GM23338 (cell line): ENCODE data around the gene CCDC6. TPM values are rescaled to one million over a fixed set of nuclear protein-coding genes. Genes with fewer than 3 reads are reported as not detected.

Experiments used
- ATAC-seq: fragments of 200-7000 bp; cut with Tn5 transposase; 3 replicates; pipeline ENCODE4 v1.9.1; 2020
- DNase-seq: peaks from one replicate; pipeline ENCODE4 v3.0.0-alpha.2; 2015; ENCODE audit warnings: low spot score
- H2AFZ ChIP-seq: fragments of 200-600 bp; sonication (generic); 2 replicates; pipeline ENCODE4 v1.8.0; 2016; ENCODE audit warnings: antibody characterized with exemption, mild to moderate bottlenecking, moderate library complexity
- H3F3A ChIP-seq: fragments of 200-600 bp; sonication (generic); replicated peaks from 2 replicates; pipeline ENCODE4 v1.8.0; 2017; ENCODE audit warnings: antibody characterized with exemption, mixed run types, low read depth
- H3K27ac ChIP-seq: fragments of 200-600 bp; sonication (generic); 2 replicates; pipeline ENCODE4 v1.6.1; 2016; ENCODE audit warnings: low read depth
- H3K27me3 ChIP-seq: fragments of 200-600 bp; sonication (generic); 2 replicates; pipeline ENCODE4 v1.8.0; 2016; ENCODE audit warnings: mild to moderate bottlenecking, mixed run types, moderate library complexity; ENCODE audit not compliant: insufficient read depth
- H3K36me3 ChIP-seq: fragments of 200-600 bp; sonication (generic); 2 replicates; pipeline ENCODE4 v1.8.0; 2016; ENCODE audit warnings: mild to moderate bottlenecking; ENCODE audit not compliant: insufficient read depth
- H3K4me1 ChIP-seq: fragments of 200-600 bp; sonication (generic); 2 replicates; pipeline ENCODE4 v1.8.0; 2016; ENCODE audit warnings: mild to moderate bottlenecking, moderate library complexity; ENCODE audit not compliant: insufficient read depth
- H3K4me2 ChIP-seq: fragments of 200-600 bp; sonication (generic); 2 replicates; pipeline ENCODE4 v1.7.1; 2017; ENCODE audit warnings: mixed run types
- H3K4me3 ChIP-seq: fragments of 200-600 bp; sonication (generic); 2 replicates; pipeline ENCODE4 v1.6.1; 2016; ENCODE audit warnings: mixed run types
- H3K79me2 ChIP-seq: fragments of 200-600 bp; sonication (generic); replicated peaks from 2 replicates; pipeline ENCODE4 v1.8.0; 2017; ENCODE audit warnings: mild to moderate bottlenecking; ENCODE audit not compliant: insufficient read depth
- H3K9me2 ChIP-seq: fragments of 200-600 bp; sonication (generic); 2 replicates; pipeline ENCODE4 v1.8.0; 2017; ENCODE audit not compliant: insufficient read depth
- H4K20me1 ChIP-seq: fragments of 200-600 bp; sonication (generic); replicated peaks from 2 replicates; pipeline ENCODE4 v1.8.0; 2017; ENCODE audit warnings: mild to moderate bottlenecking; ENCODE audit not compliant: insufficient read depth
- H3K27ac Mint-ChIP-seq: 2 replicates; pipeline ENCODE4 v1.8.0; 2020; ENCODE audit warnings: inconsistent platforms, mild to moderate bottlenecking, moderate library complexity, mixed read lengths
- H3K27me3 Mint-ChIP-seq: 3 replicates; pipeline ENCODE4 v1.8.0; 2022; ENCODE audit warnings: low read depth, mild to moderate bottlenecking, moderate library complexity, mixed read lengths, inconsistent platforms; ENCODE audit not compliant: insufficient read depth, poor library complexity
- H3K36me3 Mint-ChIP-seq: 3 replicates; pipeline ENCODE4 v1.8.0; 2021; ENCODE audit warnings: low read depth, mild to moderate bottlenecking, inconsistent platforms, moderate library complexity, mixed read lengths
- H3K4me1 Mint-ChIP-seq: 3 replicates; pipeline ENCODE4 v1.8.0; 2020; ENCODE audit warnings: mild to moderate bottlenecking, inconsistent platforms, mixed read lengths
- H3K4me3 Mint-ChIP-seq: 3 replicates; pipeline ENCODE4 v1.8.0; 2021; ENCODE audit warnings: moderate library complexity, mild to moderate bottlenecking, inconsistent platforms, mixed read lengths
- H3K9me3 Mint-ChIP-seq: 3 replicates; pipeline ENCODE4 v1.8.0; 2020; ENCODE audit warnings: moderate library complexity, mild to moderate bottlenecking, inconsistent platforms, mixed read lengths
- CREB1 ChIP-seq: fragments of 250-450 bp; sonication (Bioruptor Pico); IDR thresholded peaks from 2 replicates; pipeline ENCODE4 v1.5.0; 2020; ENCODE audit warnings: low read depth, mild to moderate bottlenecking, moderate library complexity
- CTCF ChIP-seq, 2 experiments: fragments of 200-600 bp in 1 of 2; sonication (generic) in 1 of 2; conservative IDR thresholded peaks; 2 replicates each; pipeline versions ENCODE4 v1.5.1 to v1.6.1; 2016 to 2017; ENCODE audit warnings: antibody characterized with exemption in 2 of 2, low read depth in 2 of 2, mild to moderate bottlenecking in 2 of 2, moderate library complexity in 1 of 2
- EZH2 ChIP-seq: fragments of 200-600 bp; sonication (generic); IDR thresholded peaks from one replicate; pipeline ENCODE4 v1.8.0; 2017; ENCODE audit warnings: antibody characterized with exemption, mild to moderate bottlenecking, low read depth; ENCODE audit not compliant: unreplicated experiment
- EZH2phosphoT487 ChIP-seq: fragments of 200-600 bp; sonication (generic); IDR thresholded peaks from one replicate; pipeline ENCODE4 v1.8.1; 2018; ENCODE audit warnings: antibody characterized with exemption; ENCODE audit not compliant: unreplicated experiment
- STAT1 ChIP-seq: IDR thresholded peaks from one replicate; pipeline ENCODE4 v1.6.1; 2016; ENCODE audit warnings: antibody characterized with exemption; ENCODE audit not compliant: unreplicated experiment
- ZNF114 ChIP-seq: fragments of 250-450 bp; sonication (Bioruptor Pico); IDR thresholded peaks from 2 replicates; pipeline ENCODE4 v1.5.0; 2020; ENCODE audit warnings: mild to moderate bottlenecking, moderate library complexity
- ZNF331 ChIP-seq: fragments of 250-450 bp; sonication (Bioruptor Pico); IDR thresholded peaks from 2 replicates; pipeline ENCODE4 v1.5.0; 2020; ENCODE audit warnings: low read depth, mild to moderate bottlenecking, moderate library complexity
- polyA plus RNA-seq: library from polyadenylated mRNA; unstranded; fragments of >200 nt; fragmentation: Nextera tagmentation; extraction: Ambion mirVana; gene quantifications from 2 replicates; pipeline ENCODE4 v1.2.1, GENCODE V29; 2016
- total RNA-seq: library from RNA; depleted of rRNA; stranded (reverse); fragments of >200 nt; shearing (Covaris generic); gene quantifications from 2 replicates; pipeline ENCODE4 v1.2.3, GENCODE V29; 2014
- TF ChIP-seq, protein P1 (sequence below): IDR thresholded peaks from one replicate; pipeline ENCODE4 v1.6.1; 2018; ENCODE audit warnings: antibody characterized with exemption; ENCODE audit not compliant: unreplicated experiment
- TF ChIP-seq, protein P2 (sequence below): fragments of 250-450 bp; sonication (Bioruptor Pico); IDR thresholded peaks from 2 replicates; pipeline ENCODE4 v1.5.0; 2020; ENCODE audit warnings: mild to moderate bottlenecking, moderate library complexity

The CCDC6 gene
- total and polyA plus RNA-seq, 2 experiments from 2014 or later: 32.5 to 66.9 TPM

DNA sequence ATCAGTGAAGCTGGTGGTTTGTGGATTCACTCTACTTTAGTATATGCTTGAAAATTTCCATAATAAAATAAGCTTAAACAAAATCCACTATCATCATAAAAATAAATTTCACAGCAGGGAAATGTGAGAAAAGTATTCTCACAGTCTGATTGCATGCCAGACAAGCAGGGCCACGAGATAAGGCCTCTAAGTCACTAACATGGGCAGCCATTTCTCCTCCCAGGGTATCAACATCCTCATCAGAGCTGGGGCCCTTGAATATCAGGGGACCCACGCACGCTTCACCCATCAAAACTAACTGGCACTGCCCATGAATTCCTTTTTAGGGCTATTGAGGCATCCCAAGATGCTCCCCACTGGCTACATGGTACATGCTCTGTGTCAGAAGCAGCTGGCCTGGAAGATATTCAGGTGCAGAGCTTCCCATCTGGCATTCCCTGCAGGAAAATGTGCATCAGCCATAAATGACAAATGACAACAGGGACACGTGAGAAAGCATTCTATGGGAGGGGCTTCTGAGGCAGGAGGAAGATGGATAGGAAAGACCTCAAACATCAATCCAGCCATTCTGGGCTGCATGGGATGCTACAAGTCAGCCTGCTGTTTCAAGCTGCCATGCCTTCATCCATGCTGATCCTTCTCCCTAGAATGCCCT, 17.4 kb downstream of the CCDC6 start:
- peaks cover 8% of the 10 kb centered on the region for H3K36me3 Mint-ChIP-seq
- Histone ChIP-seq H3K36me3 (no peaks in the 10 kb centered on the region), H3K27ac (no peak overlapping the region), H3K4me2 (no peak overlapping the region), H3F3A (no peaks in the 10 kb centered on the region), H3K9me2 (no peaks in the 10 kb centered on the region), H3K4me1 (peaks cover 58% of the 10 kb centered on the region), H3K27me3 (no peaks in the 10 kb centered on the region), H2AFZ (no peak overlapping the region), H4K20me1 (peaks cover 69% of the 10 kb centered on the region), H3K4me3 (no peak overlapping the region), H3K79me2 (peaks cover 100% of the 10 kb centered on the region)
- TF ChIP-seq, protein P1, sequence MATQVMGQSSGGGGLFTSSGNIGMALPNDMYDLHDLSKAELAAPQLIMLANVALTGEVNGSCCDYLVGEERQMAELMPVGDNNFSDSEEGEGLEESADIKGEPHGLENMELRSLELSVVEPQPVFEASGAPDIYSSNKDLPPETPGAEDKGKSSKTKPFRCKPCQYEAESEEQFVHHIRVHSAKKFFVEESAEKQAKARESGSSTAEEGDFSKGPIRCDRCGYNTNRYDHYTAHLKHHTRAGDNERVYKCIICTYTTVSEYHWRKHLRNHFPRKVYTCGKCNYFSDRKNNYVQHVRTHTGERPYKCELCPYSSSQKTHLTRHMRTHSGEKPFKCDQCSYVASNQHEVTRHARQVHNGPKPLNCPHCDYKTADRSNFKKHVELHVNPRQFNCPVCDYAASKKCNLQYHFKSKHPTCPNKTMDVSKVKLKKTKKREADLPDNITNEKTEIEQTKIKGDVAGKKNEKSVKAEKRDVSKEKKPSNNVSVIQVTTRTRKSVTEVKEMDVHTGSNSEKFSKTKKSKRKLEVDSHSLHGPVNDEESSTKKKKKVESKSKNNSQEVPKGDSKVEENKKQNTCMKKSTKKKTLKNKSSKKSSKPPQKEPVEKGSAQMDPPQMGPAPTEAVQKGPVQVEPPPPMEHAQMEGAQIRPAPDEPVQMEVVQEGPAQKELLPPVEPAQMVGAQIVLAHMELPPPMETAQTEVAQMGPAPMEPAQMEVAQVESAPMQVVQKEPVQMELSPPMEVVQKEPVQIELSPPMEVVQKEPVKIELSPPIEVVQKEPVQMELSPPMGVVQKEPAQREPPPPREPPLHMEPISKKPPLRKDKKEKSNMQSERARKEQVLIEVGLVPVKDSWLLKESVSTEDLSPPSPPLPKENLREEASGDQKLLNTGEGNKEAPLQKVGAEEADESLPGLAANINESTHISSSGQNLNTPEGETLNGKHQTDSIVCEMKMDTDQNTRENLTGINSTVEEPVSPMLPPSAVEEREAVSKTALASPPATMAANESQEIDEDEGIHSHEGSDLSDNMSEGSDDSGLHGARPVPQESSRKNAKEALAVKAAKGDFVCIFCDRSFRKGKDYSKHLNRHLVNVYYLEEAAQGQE: no peak
- no peaks in the 10 kb centered on the region for H3K9me3 Mint-ChIP-seq
- no peaks in the 10 kb centered on the region for H3K27me3 Mint-ChIP-seq
- ATAC-seq (no peak), DNase-seq (no peak)
- no peak overlapping the region for H3K4me3 Mint-ChIP-seq
- H3K27ac Mint-ChIP-seq: no peak overlapping the region
- peaks cover 79% of the 10 kb centered on the region for H3K4me1 Mint-ChIP-seq

DNA sequence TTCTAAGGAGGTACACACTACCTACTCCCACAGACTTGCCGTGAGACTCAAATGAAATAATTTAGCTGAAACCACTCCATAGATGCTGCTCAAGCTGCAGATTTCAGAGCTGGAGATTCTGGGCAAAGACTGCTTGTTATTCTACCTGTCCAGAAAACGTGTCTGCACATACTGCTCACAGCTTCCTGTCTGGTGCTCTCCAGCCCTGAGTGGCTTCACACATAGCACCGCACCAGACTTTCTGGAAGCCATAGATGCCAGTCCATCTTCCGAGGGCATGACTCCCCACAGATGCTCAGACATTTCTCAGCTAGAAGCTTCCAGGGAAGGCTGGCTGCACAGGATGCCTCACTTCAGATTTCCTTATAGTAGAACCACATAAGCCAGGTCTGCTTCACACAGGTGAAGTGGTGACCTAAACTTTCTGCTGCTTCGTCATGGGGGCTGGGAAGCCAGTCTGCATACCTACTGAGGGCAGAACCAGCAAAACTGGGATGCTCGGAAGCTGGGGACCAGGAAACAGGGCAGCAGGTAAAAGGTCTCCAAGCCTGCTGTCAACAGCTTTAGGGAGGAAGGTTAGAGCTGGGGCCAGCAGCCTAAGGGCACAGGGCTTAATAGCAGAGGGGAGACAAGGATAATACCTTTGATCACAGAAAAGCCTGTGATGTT, 18.2 kb downstream of the CCDC6 start:
- no peaks in the 10 kb centered on the region for H3K9me2 ChIP-seq
- H3K27me3 ChIP-seq: no peaks in the 10 kb centered on the region
- no peaks in the 10 kb centered on the region for H3K36me3 ChIP-seq
- no peaks in the 10 kb centered on the region for H3K27me3 Mint-ChIP-seq
- H3K79me2 ChIP-seq: peaks cover 100% of the 10 kb centered on the region
- peaks cover 8% of the 10 kb centered on the region for H3K36me3 Mint-ChIP-seq
- no peak overlapping the region for H2AFZ ChIP-seq
- no peak overlapping the region for H3K27ac ChIP-seq
- no peak for DNase-seq
- no peak overlapping the region for H3K4me3 ChIP-seq
- H3K4me2 ChIP-seq: no peak overlapping the region
- 0 out of 2 replicates have a peak, but pooled peaks cover 2% of the 10 kb centered on the region for H3F3A ChIP-seq
- no peak overlapping the region for H3K4me3 Mint-ChIP-seq
- H3K4me1 Mint-ChIP-seq: peaks cover 77% of the 10 kb centered on the region
- peak; percentile 23; the same call in 2 of the 3 replicates for ATAC-seq
- peaks cover 54% of the 10 kb centered on the region for H3K4me1 ChIP-seq
- no peak overlapping the region for H3K27ac Mint-ChIP-seq
- H3K9me3 Mint-ChIP-seq: no peaks in the 10 kb centered on the region
- H4K20me1 ChIP-seq: peaks cover 67% of the 10 kb centered on the region
- no peak for TF ChIP-seq STAT1
- TF ChIP-seq ZNF331 (CRISPR knock-in tag): no peak
- TF ChIP-seq, protein P2, sequence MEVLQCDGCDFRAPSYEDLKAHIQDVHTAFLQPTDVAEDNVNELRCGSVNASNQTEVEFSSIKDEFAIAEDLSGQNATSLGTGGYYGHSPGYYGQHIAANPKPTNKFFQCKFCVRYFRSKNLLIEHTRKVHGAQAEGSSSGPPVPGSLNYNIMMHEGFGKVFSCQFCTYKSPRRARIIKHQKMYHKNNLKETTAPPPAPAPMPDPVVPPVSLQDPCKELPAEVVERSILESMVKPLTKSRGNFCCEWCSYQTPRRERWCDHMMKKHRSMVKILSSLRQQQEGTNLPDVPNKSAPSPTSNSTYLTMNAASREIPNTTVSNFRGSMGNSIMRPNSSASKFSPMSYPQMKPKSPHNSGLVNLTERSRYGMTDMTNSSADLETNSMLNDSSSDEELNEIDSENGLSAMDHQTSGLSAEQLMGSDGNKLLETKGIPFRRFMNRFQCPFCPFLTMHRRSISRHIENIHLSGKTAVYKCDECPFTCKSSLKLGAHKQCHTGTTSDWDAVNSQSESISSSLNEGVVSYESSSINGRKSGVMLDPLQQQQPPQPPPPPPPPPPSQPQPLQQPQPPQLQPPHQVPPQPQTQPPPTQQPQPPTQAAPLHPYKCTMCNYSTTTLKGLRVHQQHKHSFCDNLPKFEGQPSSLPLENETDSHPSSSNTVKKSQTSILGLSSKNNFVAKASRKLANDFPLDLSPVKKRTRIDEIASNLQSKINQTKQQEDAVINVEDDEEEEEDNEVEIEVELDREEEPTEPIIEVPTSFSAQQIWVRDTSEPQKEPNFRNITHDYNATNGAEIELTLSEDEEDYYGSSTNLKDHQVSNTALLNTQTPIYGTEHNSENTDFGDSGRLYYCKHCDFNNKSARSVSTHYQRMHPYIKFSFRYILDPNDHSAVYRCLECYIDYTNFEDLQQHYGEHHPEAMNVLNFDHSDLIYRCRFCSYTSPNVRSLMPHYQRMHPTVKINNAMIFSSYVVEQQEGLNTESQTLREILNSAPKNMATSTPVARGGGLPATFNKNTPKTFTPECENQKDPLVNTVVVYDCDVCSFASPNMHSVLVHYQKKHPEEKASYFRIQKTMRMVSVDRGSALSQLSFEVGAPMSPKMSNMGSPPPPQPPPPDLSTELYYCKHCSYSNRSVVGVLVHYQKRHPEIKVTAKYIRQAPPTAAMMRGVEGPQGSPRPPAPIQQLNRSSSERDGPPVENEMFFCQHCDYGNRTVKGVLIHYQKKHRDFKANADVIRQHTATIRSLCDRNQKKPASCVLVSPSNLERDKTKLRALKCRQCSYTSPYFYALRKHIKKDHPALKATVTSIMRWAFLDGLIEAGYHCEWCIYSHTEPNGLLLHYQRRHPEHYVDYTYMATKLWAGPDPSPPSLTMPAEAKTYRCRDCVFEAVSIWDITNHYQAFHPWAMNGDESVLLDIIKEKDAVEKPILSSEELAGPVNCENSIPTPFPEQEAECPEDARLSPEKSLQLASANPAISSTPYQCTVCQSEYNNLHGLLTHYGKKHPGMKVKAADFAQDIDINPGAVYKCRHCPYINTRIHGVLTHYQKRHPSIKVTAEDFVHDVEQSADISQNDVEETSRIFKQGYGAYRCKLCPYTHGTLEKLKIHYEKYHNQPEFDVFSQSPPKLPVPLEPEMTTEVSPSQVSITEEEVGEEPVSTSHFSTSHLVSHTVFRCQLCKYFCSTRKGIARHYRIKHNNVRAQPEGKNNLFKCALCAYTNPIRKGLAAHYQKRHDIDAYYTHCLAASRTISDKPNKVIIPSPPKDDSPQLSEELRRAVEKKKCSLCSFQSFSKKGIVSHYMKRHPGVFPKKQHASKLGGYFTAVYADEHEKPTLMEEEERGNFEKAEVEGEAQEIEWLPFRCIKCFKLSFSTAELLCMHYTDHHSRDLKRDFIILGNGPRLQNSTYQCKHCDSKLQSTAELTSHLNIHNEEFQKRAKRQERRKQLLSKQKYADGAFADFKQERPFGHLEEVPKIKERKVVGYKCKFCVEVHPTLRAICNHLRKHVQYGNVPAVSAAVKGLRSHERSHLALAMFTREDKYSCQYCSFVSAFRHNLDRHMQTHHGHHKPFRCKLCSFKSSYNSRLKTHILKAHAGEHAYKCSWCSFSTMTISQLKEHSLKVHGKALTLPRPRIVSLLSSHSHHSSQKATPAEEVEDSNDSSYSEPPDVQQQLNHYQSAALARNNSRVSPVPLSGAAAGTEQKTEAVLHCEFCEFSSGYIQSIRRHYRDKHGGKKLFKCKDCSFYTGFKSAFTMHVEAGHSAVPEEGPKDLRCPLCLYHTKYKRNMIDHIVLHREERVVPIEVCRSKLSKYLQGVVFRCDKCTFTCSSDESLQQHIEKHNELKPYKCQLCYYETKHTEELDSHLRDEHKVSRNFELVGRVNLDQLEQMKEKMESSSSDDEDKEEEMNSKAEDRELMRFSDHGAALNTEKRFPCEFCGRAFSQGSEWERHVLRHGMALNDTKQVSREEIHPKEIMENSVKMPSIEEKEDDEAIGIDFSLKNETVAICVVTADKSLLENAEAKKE (CRISPR knock-in tag): no peak
- no peak for TF ChIP-seq CTCF (conservative IDR thresholded peaks at IDR 0.05; ENCODE audit: low read depth in 2 of 2)
- TF ChIP-seq EZH2: no peak
- no peak for TF ChIP-seq ZNF114 (CRISPR knock-in tag)
- no peak for TF ChIP-seq EZH2phosphoT487
- TF ChIP-seq CREB1 (CRISPR knock-in tag): no peak
